ENCODE measurements around the gene EDNRB. TPM values are rescaled to one million over a fixed set of nuclear protein-coding genes. Genes with fewer than 3 reads are reported as not detected.

Gene EDNRB
- total RNA-seq, 1 experiment from 2014 or later = 19.2 TPM

GRCh38 chr13:77871596-77871995 is 47.0 kb downstream of the EDNRB start:
- TF ChIP-seq CTCF (IDR thresholded peaks at IDR 0.05; ENCODE audit: insufficient read depth in 1 of 2, low read depth in 1 of 2, low read length in 1 of 2, severe bottlenecking in 1 of 2, unreplicated experiment in 1 of 2) = no peak
- BruUV-seq (replicated peaks) = no TSS peak
- no peaks in the 10 kb centered on the region for H3K4me1 ChIP-seq
- H3K4me3 ChIP-seq (ENCODE audit: low read depth, low read length) = no peak overlapping the region
- no peaks in the 10 kb centered on the region for H3K36me3 ChIP-seq (ENCODE audit: control insufficient read depth, insufficient read depth, low read length)
- intact Hi-C loops (cut with micrococcal nuclease; ENCODE audit: unreplicated experiment) = loop anchor here (5.0 kb wide), 1 partner anchor 251 kb away; no protein-coding TSS in a partner anchor
- H3K27me3 ChIP-seq (replicated peaks; ENCODE audit: control insufficient read depth, insufficient read depth, low read length) = no peaks in the 10 kb centered on the region
- Mint-ChIP-seq H3K27ac (ENCODE audit: unreplicated experiment) (no peak overlapping the region), H3K36me3 (ENCODE audit: insufficient read depth, unreplicated experiment) (no peaks in the 10 kb centered on the region), H3K9me3 (ENCODE audit: unreplicated experiment) (peaks cover 16% of the 10 kb centered on the region), H3K4me1 (ENCODE audit: low read depth, unreplicated experiment) (no peaks in the 10 kb centered on the region), H3K4me3 (ENCODE audit: unreplicated experiment) (no peak overlapping the region), H3K27me3 (ENCODE audit: insufficient read depth, unreplicated experiment) (peaks cover 7% of the 10 kb centered on the region)
- ChIA-PET POLR2A (no interaction called here), CTCF (interaction anchor here (0.7 kb wide), 1 partner anchor 83 kb away, joined by 3 read pairs; no protein-coding TSS in a partner anchor)
- H3K9me3 ChIP-seq = no peaks in the 10 kb centered on the region
- no peak for DNase-seq

GRCh38 chr13:77868717-77869116 is 49.9 kb downstream of the EDNRB start:
- POLR2A ChIA-PET = no interaction called here
- H3K27ac Mint-ChIP-seq (ENCODE audit: unreplicated experiment) = no peak overlapping the region
- intact Hi-C loops (cut with micrococcal nuclease; ENCODE audit: unreplicated experiment) = no loop called here
- Histone ChIP-seq H3K9me3 (no peaks in the 10 kb centered on the region), H3K27me3 (replicated peaks; ENCODE audit: control insufficient read depth, insufficient read depth, low read length) (no peaks in the 10 kb centered on the region), H3K4me3 (ENCODE audit: low read depth, low read length) (no peak overlapping the region), H3K4me1 (no peaks in the 10 kb centered on the region), H3K36me3 (ENCODE audit: control insufficient read depth, insufficient read depth, low read length) (no peaks in the 10 kb centered on the region)
- H3K36me3 Mint-ChIP-seq (ENCODE audit: insufficient read depth, unreplicated experiment) = no peaks in the 10 kb centered on the region
- H3K4me3 Mint-ChIP-seq (ENCODE audit: unreplicated experiment) = no peak overlapping the region
- peaks cover 16% of the 10 kb centered on the region for H3K9me3 Mint-ChIP-seq (ENCODE audit: unreplicated experiment)
- no peaks in the 10 kb centered on the region for H3K4me1 Mint-ChIP-seq (ENCODE audit: low read depth, unreplicated experiment)
- no peak for DNase-seq
- CTCF ChIA-PET = no interaction called here
- no peak for TF ChIP-seq CTCF (IDR thresholded peaks at IDR 0.05; ENCODE audit: insufficient read depth in 1 of 2, low read depth in 1 of 2, low read length in 1 of 2, severe bottlenecking in 1 of 2, unreplicated experiment in 1 of 2)
- H3K27me3 Mint-ChIP-seq (ENCODE audit: insufficient read depth, unreplicated experiment) = peaks cover 10% of the 10 kb centered on the region
- BruUV-seq (replicated peaks) = no TSS peak

GRCh38 chr13:77866971-77867370 is 51.7 kb downstream of the EDNRB start:
- Mint-ChIP-seq H3K27ac (ENCODE audit: unreplicated experiment) (no peak overlapping the region), H3K4me3 (ENCODE audit: unreplicated experiment) (no peak overlapping the region), H3K4me1 (ENCODE audit: low read depth, unreplicated experiment) (no peaks in the 10 kb centered on the region), H3K27me3 (ENCODE audit: insufficient read depth, unreplicated experiment) (peaks cover 3% of the 10 kb centered on the region), H3K36me3 (ENCODE audit: insufficient read depth, unreplicated experiment) (no peaks in the 10 kb centered on the region), H3K9me3 (ENCODE audit: unreplicated experiment) (peaks cover 16% of the 10 kb centered on the region)
- ChIA-PET POLR2A (no interaction called here), CTCF (no interaction called here)
- H3K9me3 ChIP-seq = no peaks in the 10 kb centered on the region
- no peaks in the 10 kb centered on the region for H3K36me3 ChIP-seq (ENCODE audit: control insufficient read depth, insufficient read depth, low read length)
- DNase-seq = no peak
- intact Hi-C loops (cut with micrococcal nuclease; ENCODE audit: unreplicated experiment) = no loop called here
- H3K27me3 ChIP-seq (replicated peaks; ENCODE audit: control insufficient read depth, insufficient read depth, low read length) = no peaks in the 10 kb centered on the region
- no peak overlapping the region for H3K4me3 ChIP-seq (ENCODE audit: low read depth, low read length)
- H3K4me1 ChIP-seq = no peaks in the 10 kb centered on the region
- no peak for TF ChIP-seq CTCF (IDR thresholded peaks at IDR 0.05; ENCODE audit: insufficient read depth in 1 of 2, low read depth in 1 of 2, low read length in 1 of 2, severe bottlenecking in 1 of 2, unreplicated experiment in 1 of 2)
- BruUV-seq (replicated peaks) = no TSS peak

All from Caco-2 (cell line).